ENCODE data around the gene ANKRD39.

GRCh38 chr2:96832754-96833507 lies 24.9 kb downstream of the ANKRD39 start:
- no peak for TF ChIP-seq CTCF (conservative IDR thresholded peaks at IDR 0.05; ENCODE audit: low read depth, low read length)
- no peak for TF ChIP-seq EZH2phosphoT487 (IDR thresholded peaks at IDR 0.05; ENCODE audit: borderline replicate concordance, low read length)

Data from PC-3 (cell line).